A549 treated with dexamethasone at 1 μM for 4 hours (cell line): ENCODE measurements around the gene ANKRD63. TPM values are rescaled to one million over a fixed set of nuclear protein-coding genes. Genes with fewer than 3 reads are reported as not detected.

Experiments used
- total RNA-seq: library from RNA; stranded (reverse); fragments of 200-300 nt; extraction: Qiagen RNA extraction; gene quantifications from 5 replicates; pipeline ENCODE4 v1.2.3, GENCODE V29; 2022

Gene ANKRD63
- 0.20 to 0.49 TPM (median 0.26 TPM) in 5 replicates for total RNA-seq

GRCh38 chr15:40282869-40283614, at the start of gene ANKRD63:
Gene ANKRD63 (minus strand): TSS chr15:40283064. CDS start chr15:40282586, 478 bp downstream.

GRCh38 chr15:40323239-40323952, 40.5 kb upstream of the ANKRD63 start, which contains the start of gene INAFM2:
Gene INAFM2 (plus strand): TSS chr15:40323692. CDS start chr15:40324056, 364 bp downstream.

GRCh38 chr15:40307421-40308211, 24.8 kb upstream of the ANKRD63 start, which contains the start of gene PLCB2:
Gene PLCB2 (minus strand): TSS chr15:40307935. CDS start chr15:40307672, 263 bp downstream.

GRCh38 chr15:40238532-40239403, 44.1 kb downstream of the ANKRD63 start, which contains the start of gene PAK6:
Gene PAK6 (plus strand): TSS chr15:40239063. CDS start chr15:40264786, 25,723 bp downstream.

Other genes with a start within 250 kb of the ANKRD63 start
- gene SRP14, start 243.9 kb downstream of the ANKRD63 start, total RNA-seq: 245 to 266 TPM (median 252 TPM) in 5 replicates
- 1.5 to 2.4 TPM (median 1.9 TPM) in 5 replicates for gene BMF, start 174.2 kb downstream of the ANKRD63 start, total RNA-seq
- 25.6 to 30.3 TPM (median 28.8 TPM) in 5 replicates for gene BUB1B, start 122.0 kb downstream of the ANKRD63 start, total RNA-seq
- 0.29 to 0.68 TPM (median 0.34 TPM) in 5 replicates for gene PAK6, start 44.0 kb downstream of the ANKRD63 start, total RNA-seq
- 0.50 to 1.0 TPM (median 0.90 TPM) in 5 replicates for gene PLCB2, start 24.9 kb upstream of the ANKRD63 start, total RNA-seq
- gene INAFM2, start 40.6 kb upstream of the ANKRD63 start, total RNA-seq: 6.2 to 8.2 TPM (median 7.0 TPM) in 5 replicates
- 13.0 to 26.8 TPM (median 19.2 TPM) in 5 replicates for gene CCDC9B, start 57.9 kb upstream of the ANKRD63 start, total RNA-seq
- gene PHGR1, start 68.0 kb upstream of the ANKRD63 start, total RNA-seq: not detected in 5 replicates
- gene DISP2, start 75.2 kb upstream of the ANKRD63 start, total RNA-seq: 1.1 to 1.9 TPM (median 1.5 TPM) in 5 replicates
- 44.0 to 51.2 TPM (median 47.6 TPM) in 5 replicates for gene KNSTRN, start 99.7 kb upstream of the ANKRD63 start, total RNA-seq
- gene IVD, start 122.7 kb upstream of the ANKRD63 start, total RNA-seq: 9.3 to 13.5 TPM (median 12.0 TPM) in 5 replicates
- gene BAHD1, start 157.9 kb upstream of the ANKRD63 start, total RNA-seq: 9.4 to 11.6 TPM (median 11.2 TPM) in 5 replicates
- 14.0 to 20.1 TPM (median 17.6 TPM) in 5 replicates for gene CHST14, start 187.9 kb upstream of the ANKRD63 start, total RNA-seq